Keratinocyte (primary cell): Measurements from ENCODE around the gene DLX3. TPM values are rescaled to one million over a fixed set of nuclear protein-coding genes. Genes with fewer than 3 reads are reported as not detected.

ENCODE experiments used
- DNase-seq: peaks from one replicate; pipeline ENCODE4 v3.0.0-alpha.2; 2011; ENCODE audit warnings: low read depth, missing footprints, low spot score
- FAIRE-seq: peaks from 2 replicates; lab custom pipeline; 2011; peaks lifted over from hg19 to GRCh38; lab: Jason Lieb, UNC
- H2AFZ ChIP-seq: 2 replicates; pipeline ENCODE4 v1.6.0; 2012; ENCODE audit warnings: low read length, control low read depth, inconsistent platforms; ENCODE audit not compliant: control insufficient read depth
- H3K27ac ChIP-seq: 2 replicates; pipeline ENCODE4 v1.5.1; 2011; ENCODE audit warnings: low read length; ENCODE audit not compliant: control insufficient read depth, insufficient read depth
- H3K27me3 ChIP-seq: 3 replicates; pipeline ENCODE4 v1.6.0; 2011; ENCODE audit warnings: low read length; ENCODE audit not compliant: control insufficient read depth, insufficient read depth; ENCODE audit errors: extremely low read depth
- H3K36me3 ChIP-seq, 2 experiments: 2 replicates in 1 of 2; 3 replicates in 1 of 2; pipeline ENCODE4 v1.5.1; 2011; ENCODE audit warnings: low read length in 2 of 2, mild to moderate bottlenecking in 1 of 2; ENCODE audit not compliant: control insufficient read depth in 2 of 2, insufficient read depth in 2 of 2; ENCODE audit errors: extremely low read depth in 1 of 2
- H3K4me1 ChIP-seq: 3 replicates; pipeline ENCODE4 v1.5.1; 2011; ENCODE audit warnings: low read length; ENCODE audit not compliant: control insufficient read depth, insufficient read depth; ENCODE audit errors: extremely low read depth
- H3K4me2 ChIP-seq: 3 replicates; pipeline ENCODE4 v1.6.0; 2011; ENCODE audit warnings: low read depth, low read length; ENCODE audit not compliant: control insufficient read depth, insufficient read depth; ENCODE audit errors: extremely low read depth
- H3K4me3 ChIP-seq, 3 experiments: fragments of 200-600 bp in 1 of 3; sonication (generic) in 1 of 3; 2 replicates in 2 of 3; 3 replicates in 1 of 3; pipeline ENCODE4 v1.5.1; 2011 to 2016; ENCODE audit warnings: low read length in 3 of 3, mild to moderate bottlenecking in 3 of 3, control low read depth in 2 of 3, inconsistent platforms in 1 of 3, low read depth in 1 of 3, mixed read lengths in 1 of 3, mixed run types in 1 of 3, moderate library complexity in 1 of 3; ENCODE audit not compliant: control insufficient read depth in 2 of 3, insufficient read depth in 2 of 3; ENCODE audit errors: extremely low read depth in 1 of 3
- H3K79me2 ChIP-seq: 2 replicates; pipeline ENCODE4 v1.6.0; 2012; ENCODE audit warnings: low read length; ENCODE audit not compliant: control insufficient read depth, insufficient read depth
- H3K9ac ChIP-seq: 3 replicates; pipeline ENCODE4 v1.6.0; 2011; ENCODE audit warnings: low read length; ENCODE audit not compliant: control insufficient read depth, insufficient read depth; ENCODE audit errors: extremely low read depth
- H3K9me1 ChIP-seq: 3 replicates; pipeline ENCODE4 v1.6.0; 2011; ENCODE audit warnings: low read length; ENCODE audit not compliant: control insufficient read depth, insufficient read depth; ENCODE audit errors: extremely low read depth
- H3K9me3 ChIP-seq: 2 replicates; pipeline ENCODE4 v1.5.1; 2012; ENCODE audit warnings: low read depth, low read length; ENCODE audit not compliant: control insufficient read depth
- H4K20me1 ChIP-seq: 3 replicates; pipeline ENCODE4 v1.6.0; 2011; ENCODE audit warnings: low read length; ENCODE audit not compliant: control insufficient read depth, insufficient read depth; ENCODE audit errors: extremely low read depth
- CTCF ChIP-seq, 3 experiments: IDR thresholded peaks in 1 of 3; conservative IDR thresholded peaks in 1 of 3; optimal IDR thresholded peaks in 1 of 3; 2 replicates in 2 of 3; 3 replicates in 1 of 3; pipeline versions ENCODE3 to v1.5.1; 2011; ENCODE audit warnings: low read length in 3 of 3, mild to moderate bottlenecking in 3 of 3, moderate library complexity in 2 of 3, control low read depth in 1 of 3, inconsistent platforms in 1 of 3; ENCODE audit not compliant: insufficient read depth in 2 of 3; ENCODE audit errors: extremely low read depth in 1 of 3
- EZH2 ChIP-seq: IDR thresholded peaks from one replicate; pipeline ENCODE4 v1.6.1; 2012; ENCODE audit warnings: inconsistent platforms, mild to moderate bottlenecking, low read length, moderate library complexity
- dilution Hi-C: fragments of 300-500 bp; cut with MboI; formaldehyde crosslinking; loops from one replicate; pipeline ENCODE4 v1.7.0; 2020; ENCODE audit warnings: low sequenced_read_pairs; ENCODE audit not compliant: extremely low pct_ligation_motif_present
- polyA plus RNA-seq, 5 experiments: library from polyadenylated mRNA; depleted of rRNA in 3 of 5; stranded (reverse) in 3 of 5; stranded (forward) in 1 of 5; unstranded in 1 of 5; fragments of >200 nt; gene quantifications; 1 replicate in 1 of 5; 2 replicates in 3 of 5; 3 replicates in 1 of 5; pipeline versions ENCODE4 v1.2.1 to v1.2.3, GENCODE V29; 2011 to 2012; ENCODE audit warnings: missing spikeins in 2 of 5, low read depth in 1 of 5, low replicate concordance in 1 of 5

The DLX3 gene
- polyA plus RNA-seq, 1 donor (not counting 4 experiments of a cell fraction or from before 2014, with no cell fraction given), result 0.72 TPM

- Histone ChIP-seq H3K4me1 (peaks cover 34% of the 10 kb centered on the region), H3K9ac (peak overlapping the region; percentile 85), H3K79me2 (no peaks in the 10 kb centered on the region), H4K20me1 (no peaks in the 10 kb centered on the region), H2AFZ (peak overlapping the region; percentile 38), H3K9me3 (peaks cover 11% of the 10 kb centered on the region), H3K9me1 (no peaks in the 10 kb centered on the region), H3K36me3 (no peaks in the 10 kb centered on the region), H3K27me3 (no peaks in the 10 kb centered on the region), H3K27ac (peak overlapping the region; percentile 96), H3K4me3 (peak overlapping the region in 2 of 3 experiments; percentile 8 to 43), H3K4me2 (peak overlapping the region; percentile 77)
- TF ChIP-seq CTCF (optimal IDR thresholded peaks at IDR 0.05 in 1 of 3, IDR thresholded peaks at IDR 0.05 in 1 of 3, conservative IDR thresholded peaks at IDR 0.05 in 1 of 3; ENCODE audit: extremely low read depth in 1 of 3, insufficient read depth in 2 of 3, low read length in 3 of 3) (no peak), EZH2 (no peak)
- DNase-seq, result no peak
- dilution Hi-C loops, result no loop called here
- FAIRE-seq, result no peak
Measured at GRCh38 chr17:50028736-50029120, 33.7 kb upstream of the DLX3 start.

DNA sequence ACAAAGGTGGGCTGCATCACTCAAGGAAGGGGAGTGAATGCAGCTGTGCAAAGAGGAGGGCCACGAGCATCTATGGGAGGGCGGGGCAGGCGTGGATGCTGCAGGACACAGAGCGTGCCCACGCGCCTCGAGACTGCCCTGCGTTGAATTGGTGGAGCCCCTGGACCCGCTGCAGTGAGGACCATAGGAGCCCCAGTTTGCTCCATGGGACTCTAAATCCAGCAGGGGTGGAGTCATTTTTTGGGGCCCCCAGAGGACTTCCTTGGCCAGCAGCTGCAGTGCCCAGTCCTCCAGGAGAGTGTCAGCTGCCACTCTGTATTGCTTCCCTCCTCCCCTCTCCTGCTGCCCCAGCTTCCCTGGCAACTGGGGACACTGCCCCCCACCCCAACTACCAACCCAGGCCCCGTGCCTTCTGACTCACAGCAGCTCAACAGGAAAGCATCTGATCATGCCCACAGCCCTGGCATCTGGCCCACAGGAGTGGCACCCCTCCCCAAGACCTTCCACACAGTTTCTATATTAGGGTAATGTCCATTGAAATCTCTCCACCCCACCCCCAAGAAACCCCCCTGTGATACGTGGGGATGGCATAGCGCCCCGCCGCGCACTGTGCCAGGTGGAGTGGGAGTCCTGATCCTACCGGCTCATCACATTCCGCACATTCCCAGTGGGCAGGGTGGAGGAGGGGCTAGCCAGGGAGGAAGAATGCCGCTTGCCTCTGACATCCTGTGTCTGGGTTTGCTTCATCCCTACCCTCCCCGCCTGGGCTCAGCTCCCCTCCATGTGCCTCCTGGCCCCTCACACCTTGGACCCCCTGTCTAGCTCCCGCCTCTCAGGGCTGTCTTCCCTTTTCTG, 33.1 kb upstream of the DLX3 start:
- H2AFZ ChIP-seq, result peak overlapping the region; percentile 38
- FAIRE-seq (peak; percentile 90), DNase-seq (peak; percentile 99)
- dilution Hi-C loops, result no loop called here
- H3K4me2 ChIP-seq, result peak overlapping the region; percentile 77
- H3K4me3 ChIP-seq, result peak overlapping the region in 2 of 3 experiments; percentile 53 to 75
- no peaks in the 10 kb centered on the region for H3K9me1 ChIP-seq
- TF ChIP-seq EZH2 (no peak), CTCF (optimal IDR thresholded peaks at IDR 0.05 in 1 of 3, IDR thresholded peaks at IDR 0.05 in 1 of 3, conservative IDR thresholded peaks at IDR 0.05 in 1 of 3; ENCODE audit: extremely low read depth in 1 of 3, insufficient read depth in 2 of 3, low read length in 3 of 3) (no peak)
- peak overlapping the region; percentile 85 for H3K9ac ChIP-seq
- H4K20me1 ChIP-seq, result no peaks in the 10 kb centered on the region
- peak overlapping the region; percentile 96 for H3K27ac ChIP-seq
- peaks cover 13% of the 10 kb centered on the region for H3K9me3 ChIP-seq
- peaks cover 29% of the 10 kb centered on the region for H3K4me1 ChIP-seq
- H3K36me3 ChIP-seq, result no peaks in the 10 kb centered on the region
- no peaks in the 10 kb centered on the region for H3K27me3 ChIP-seq
- no peaks in the 10 kb centered on the region for H3K79me2 ChIP-seq
